ENCODE measurements around the gene NTF3.

GRCh38 chr12:5484426-5484825 lies 52.5 kb downstream of the NTF3 start:
- TF ChIP-seq CTCF (IDR thresholded peaks at IDR 0.05 in 8 of 11, conservative IDR thresholded peaks at IDR 0.05 in 3 of 11) (no peak), POLR2A (IDR thresholded peaks at IDR 0.05) (no peak), POLR2AphosphoS5 (IDR thresholded peaks at IDR 0.05) (no peak)

All from spleen (tissue), 7 donors.